NOMO-1 treated with dmso at 0.1 percent for 144 hours (cell line): ENCODE results near the gene OSBPL5.

Experiments
- DNase-seq: peaks from one replicate; lab custom pipeline; 2025; ENCODE audit not compliant: unreplicated experiment; lab: John Stamatoyannopoulos, UW

The OSBPL5 gene

GRCh38 chr11:3164552-3165151, 458 bp downstream of the OSBPL5 start:
- no peak for DNase-seq

GRCh38 chr11:3164138-3164551, 965 bp downstream of the OSBPL5 start:
- peak; percentile 46 for DNase-seq

- no peak for DNase-seq
These were observed 1.7 kb downstream of the OSBPL5 start for GRCh38 chr11:3163241-3163981.

- no peak for DNase-seq
These were observed 2.5 kb downstream of the OSBPL5 start for GRCh38 chr11:3162410-3163240.

- DNase-seq: no peak
These were observed 3.2 kb downstream of the OSBPL5 start for GRCh38 chr11:3161720-3162409.

- no peak for DNase-seq
These were observed 3.8 kb downstream of the OSBPL5 start for GRCh38 chr11:3161309-3161708.

GRCh38 chr11:3160252-3161031, 4.7 kb downstream of the OSBPL5 start:
- DNase-seq: peak; percentile 58

- DNase-seq: no peak
These were observed 5.6 kb downstream of the OSBPL5 start for GRCh38 chr11:3159296-3160190.

- DNase-seq: no peak
These were observed 6.3 kb downstream of the OSBPL5 start for GRCh38 chr11:3158821-3159220.

GRCh38 chr11:3158131-3158591, 6.9 kb downstream of the OSBPL5 start:
- no peak for DNase-seq

GRCh38 chr11:3157381-3158130, 7.6 kb downstream of the OSBPL5 start:
- DNase-seq: no peak

GRCh38 chr11:3156661-3157311, 8.3 kb downstream of the OSBPL5 start:
- no peak for DNase-seq

- DNase-seq: peak; percentile 83
These were observed 8.8 kb downstream of the OSBPL5 start for GRCh38 chr11:3156282-3156660.

GRCh38 chr11:3155691-3156258, 9.3 kb downstream of the OSBPL5 start:
- no peak for DNase-seq

GRCh38 chr11:3155216-3155615, 9.9 kb downstream of the OSBPL5 start:
- DNase-seq: no peak

- DNase-seq: peak; percentile 37
These were observed 11.0 kb downstream of the OSBPL5 start for GRCh38 chr11:3154001-3154599.

- peak; percentile 51 for DNase-seq
These were observed 11.7 kb downstream of the OSBPL5 start for GRCh38 chr11:3153291-3153861.
